SJSA1 (cell line): ENCODE data around the gene DNAI1. TPM values are rescaled to one million over a fixed set of nuclear protein-coding genes. Genes with fewer than 3 reads are reported as not detected.

Experiments used
- DNase-seq, 2 experiments: peaks; one replicate each; pipeline ENCODE4 v3.0.0-alpha.2; 2015 to 2020; ENCODE audit warnings: low spot score in 2 of 2, low read depth in 1 of 2
- H3K27ac ChIP-seq: fragments of 250-450 bp; sonication (Bioruptor Pico); 2 replicates; pipeline ENCODE4 v1.5.1; 2020; ENCODE audit warnings: mild to moderate bottlenecking, moderate library complexity
- H3K27me3 ChIP-seq: fragments of 250-450 bp; sonication (Bioruptor Pico); replicated peaks from 2 replicates; pipeline ENCODE4 v1.5.1; 2020; ENCODE audit warnings: mild to moderate bottlenecking, moderate library complexity
- H3K36me3 ChIP-seq: fragments of 250-450 bp; sonication (Bioruptor Pico); 2 replicates; pipeline ENCODE4 v1.5.1; 2020; ENCODE audit warnings: mild to moderate bottlenecking
- H3K4me1 ChIP-seq: fragments of 250-450 bp; sonication (Bioruptor Pico); replicated peaks from 2 replicates; pipeline ENCODE4 v1.6.1; 2021; ENCODE audit warnings: mild to moderate bottlenecking
- H3K4me3 ChIP-seq: fragments of 250-450 bp; sonication (Bioruptor Pico); 2 replicates; pipeline ENCODE4 v1.5.1; 2020; ENCODE audit warnings: mild to moderate bottlenecking
- H3K9me3 ChIP-seq: fragments of 250-450 bp; sonication (Bioruptor Pico); replicated peaks from 2 replicates; pipeline ENCODE4 v1.5.1; 2020; ENCODE audit warnings: mild to moderate bottlenecking
- total RNA-seq: library from RNA; depleted of rRNA; stranded (reverse); fragments of >200 nt; shearing (Covaris generic); gene quantifications from 2 replicates; pipeline ENCODE4 v1.2.3, GENCODE V29; 2014

DNAI1 gene
- total RNA-seq, 1 experiment from 2014 or later = not detected

DNA sequence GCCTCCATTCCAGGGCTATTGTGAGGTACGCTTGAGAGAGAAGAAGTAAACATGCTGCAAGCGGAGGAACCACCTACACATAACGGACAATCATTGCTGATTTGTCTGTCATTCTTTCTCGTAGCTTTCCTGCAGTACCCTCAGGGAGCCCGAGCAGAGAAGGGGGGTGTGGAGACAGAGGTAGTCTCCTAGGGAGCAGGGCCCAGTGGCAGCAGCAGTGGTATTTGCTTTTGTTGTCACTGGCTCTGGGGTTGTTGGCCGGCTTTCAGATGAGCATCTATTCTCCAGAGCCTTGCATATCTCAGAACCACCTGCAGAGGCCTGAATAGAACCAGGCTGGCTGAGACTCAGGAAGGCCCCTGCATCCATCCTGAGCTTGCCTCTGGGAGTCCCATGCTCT, 44.3 kb downstream of the DNAI1 start:
- Histone ChIP-seq H3K4me1 (no peaks in the 10 kb centered on the region), H3K27me3 (no peaks in the 10 kb centered on the region), H3K27ac (no peak overlapping the region), H3K36me3 (no peaks in the 10 kb centered on the region), H3K4me3 (no peak overlapping the region), H3K9me3 (no peaks in the 10 kb centered on the region)
- DNase-seq = no peak

DNA sequence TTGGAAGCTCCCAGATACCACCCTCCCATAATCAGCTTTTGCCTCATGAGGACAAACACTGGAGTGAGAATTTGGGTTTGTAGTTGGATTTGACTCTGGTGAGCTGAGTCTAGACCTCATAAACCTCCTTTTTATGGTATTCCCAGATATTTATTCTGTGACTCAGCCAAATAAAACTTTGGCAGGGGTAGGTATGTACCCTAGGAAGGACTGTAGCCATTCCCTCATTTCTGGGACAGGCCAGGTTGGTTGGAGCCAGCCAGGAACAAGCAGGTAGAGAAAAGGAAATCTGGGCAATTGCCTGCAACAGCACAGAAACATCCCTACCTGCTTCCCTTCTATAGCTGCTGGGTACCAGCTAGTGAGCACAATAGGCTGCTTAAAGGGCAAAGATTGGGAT, 44.8 kb downstream of the DNAI1 start:
- Histone ChIP-seq H3K9me3 (no peaks in the 10 kb centered on the region), H3K4me1 (no peaks in the 10 kb centered on the region), H3K27me3 (no peaks in the 10 kb centered on the region), H3K4me3 (no peak overlapping the region), H3K27ac (no peak overlapping the region), H3K36me3 (no peaks in the 10 kb centered on the region)
- DNase-seq = no peak

DNA sequence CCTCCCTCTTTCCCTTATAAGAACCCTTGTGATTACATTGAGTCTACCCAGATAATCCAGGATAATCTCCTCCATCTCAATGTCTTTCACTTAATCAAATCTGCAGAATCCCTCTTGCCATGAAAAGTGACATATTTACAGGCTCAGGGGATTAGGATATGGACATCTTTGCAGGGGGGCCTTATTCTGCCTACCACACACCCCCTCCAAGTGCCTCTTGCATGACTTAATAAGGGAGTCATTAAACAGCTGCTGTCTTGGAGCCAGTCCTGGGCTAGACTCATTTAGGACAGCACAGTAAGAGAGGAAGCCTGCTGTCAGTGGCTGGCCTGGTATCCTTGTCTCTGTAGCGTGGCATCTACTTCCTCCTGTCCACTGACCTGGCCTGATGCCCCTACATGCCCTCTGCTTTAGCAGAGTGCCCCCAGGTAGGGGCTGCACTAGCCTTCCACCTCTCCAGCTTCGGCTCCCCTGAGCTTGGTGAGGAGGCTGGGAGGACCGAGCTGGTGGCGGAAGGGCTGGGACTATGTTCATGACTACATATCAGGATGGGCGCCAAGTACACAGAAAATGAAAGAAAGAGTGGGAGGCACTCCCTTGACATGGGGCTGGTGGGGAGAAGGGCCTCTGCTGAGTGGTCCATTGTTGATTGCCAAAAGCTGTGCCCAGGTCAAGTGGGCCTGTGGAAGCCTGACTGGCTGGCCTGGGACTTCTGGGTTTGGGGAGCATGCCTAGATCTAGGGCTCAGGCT, 46.9 kb downstream of the DNAI1 start:
- H3K4me3 ChIP-seq = no peak overlapping the region
- H3K27me3 ChIP-seq = no peaks in the 10 kb centered on the region
- no peak overlapping the region for H3K27ac ChIP-seq
- H3K9me3 ChIP-seq = no peaks in the 10 kb centered on the region
- DNase-seq = no peak
- H3K36me3 ChIP-seq = no peaks in the 10 kb centered on the region
- no peaks in the 10 kb centered on the region for H3K4me1 ChIP-seq

DNA sequence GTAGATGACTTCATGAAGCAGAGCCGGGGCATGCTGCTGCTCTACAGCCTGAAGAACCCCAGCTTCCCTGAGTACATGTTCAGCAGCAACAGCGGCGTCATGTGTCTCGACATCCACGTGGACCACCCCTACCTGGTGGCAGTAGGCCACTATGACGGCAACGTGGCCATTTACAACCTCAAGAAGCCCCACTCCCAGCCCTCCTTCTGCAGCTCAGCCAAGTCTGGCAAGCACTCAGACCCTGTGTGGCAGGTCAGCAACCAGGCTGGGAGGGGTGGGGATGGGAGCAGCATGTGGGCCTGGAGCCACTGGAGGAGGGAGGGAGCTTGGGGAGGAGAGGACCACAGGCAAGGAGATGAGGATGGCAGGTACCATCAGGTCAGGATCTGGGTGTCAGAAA, 48.0 kb downstream of the DNAI1 start:
- no peaks in the 10 kb centered on the region for H3K4me1 ChIP-seq
- no peak overlapping the region for H3K4me3 ChIP-seq
- no peaks in the 10 kb centered on the region for H3K27me3 ChIP-seq
- no peaks in the 10 kb centered on the region for H3K36me3 ChIP-seq
- H3K9me3 ChIP-seq = no peaks in the 10 kb centered on the region
- H3K27ac ChIP-seq = no peak overlapping the region
- no peak for DNase-seq

DNA sequence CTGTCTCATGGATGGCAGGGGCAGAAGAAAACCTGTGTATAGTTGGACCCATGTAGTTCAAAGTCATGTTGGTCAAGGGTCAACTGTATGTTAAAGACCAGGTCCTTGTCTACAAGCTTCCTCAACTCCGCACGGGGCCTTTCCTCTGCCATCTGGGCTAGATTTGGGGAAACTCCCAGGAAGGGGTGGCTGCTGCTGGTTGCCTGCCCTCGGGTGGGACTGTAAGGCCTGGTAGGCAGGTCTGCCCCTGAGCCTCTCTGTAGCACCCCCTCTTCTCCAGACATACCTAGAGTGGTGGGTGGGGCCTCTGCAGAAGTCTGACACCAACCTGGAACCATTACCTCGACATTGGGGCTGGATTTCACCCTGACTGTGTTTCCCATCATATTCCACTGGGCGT, 49.0 kb downstream of the DNAI1 start:
- Histone ChIP-seq H3K4me3 (no peak overlapping the region), H3K9me3 (no peaks in the 10 kb centered on the region), H3K4me1 (no peaks in the 10 kb centered on the region), H3K27ac (no peak overlapping the region), H3K27me3 (no peaks in the 10 kb centered on the region), H3K36me3 (no peaks in the 10 kb centered on the region)
- no peak for DNase-seq

DNA sequence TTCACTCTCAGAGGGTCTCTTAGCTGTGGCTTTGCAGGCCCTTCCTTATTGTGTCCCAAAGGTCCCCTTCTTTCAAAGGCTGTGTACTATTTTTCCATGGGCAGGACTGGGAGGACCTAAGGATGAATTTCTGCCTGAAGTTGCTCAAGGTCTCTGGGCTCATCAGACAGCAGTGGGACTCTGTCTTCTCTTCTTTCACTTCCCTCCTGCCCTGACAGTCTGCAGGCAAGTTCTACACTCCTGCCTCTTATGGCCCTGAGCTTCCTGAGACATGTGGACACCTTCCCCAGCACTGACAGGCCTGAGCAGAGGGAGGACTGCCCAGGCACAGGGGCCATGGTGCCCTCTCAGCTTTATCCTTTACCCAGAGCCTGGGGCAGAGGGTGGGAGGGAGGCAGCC, 49.4 kb downstream of the DNAI1 start:
- H3K27ac ChIP-seq = no peak overlapping the region
- no peaks in the 10 kb centered on the region for H3K4me1 ChIP-seq
- no peaks in the 10 kb centered on the region for H3K36me3 ChIP-seq
- H3K4me3 ChIP-seq = no peak overlapping the region
- H3K9me3 ChIP-seq = no peaks in the 10 kb centered on the region
- no peak for DNase-seq
- H3K27me3 ChIP-seq = no peaks in the 10 kb centered on the region

DNA sequence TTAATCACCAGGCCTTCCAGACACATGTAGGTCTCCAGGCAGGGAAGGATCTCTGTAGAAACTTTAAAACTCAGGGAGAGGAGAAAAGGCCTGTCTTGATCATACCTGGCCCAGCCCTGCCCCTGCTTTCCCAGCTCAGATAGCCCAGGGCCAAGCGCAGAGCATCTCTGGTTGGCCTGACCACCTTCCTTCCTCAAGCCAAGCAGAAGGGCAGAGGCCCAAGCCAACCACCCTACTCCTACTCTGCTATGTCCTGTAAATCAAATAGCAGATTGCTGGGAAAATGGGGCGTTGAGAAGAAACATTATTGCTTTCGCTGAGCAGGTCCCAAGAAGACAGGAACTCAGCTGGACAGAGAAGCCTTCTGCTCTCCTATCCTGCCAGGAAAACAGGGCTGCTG, 49.9 kb downstream of the DNAI1 start:
- H3K36me3 ChIP-seq = no peaks in the 10 kb centered on the region
- no peaks in the 10 kb centered on the region for H3K27me3 ChIP-seq
- H3K4me1 ChIP-seq = no peaks in the 10 kb centered on the region
- H3K4me3 ChIP-seq = no peak overlapping the region
- DNase-seq = no peak
- H3K27ac ChIP-seq = no peak overlapping the region
- H3K9me3 ChIP-seq = no peaks in the 10 kb centered on the region

DNA sequence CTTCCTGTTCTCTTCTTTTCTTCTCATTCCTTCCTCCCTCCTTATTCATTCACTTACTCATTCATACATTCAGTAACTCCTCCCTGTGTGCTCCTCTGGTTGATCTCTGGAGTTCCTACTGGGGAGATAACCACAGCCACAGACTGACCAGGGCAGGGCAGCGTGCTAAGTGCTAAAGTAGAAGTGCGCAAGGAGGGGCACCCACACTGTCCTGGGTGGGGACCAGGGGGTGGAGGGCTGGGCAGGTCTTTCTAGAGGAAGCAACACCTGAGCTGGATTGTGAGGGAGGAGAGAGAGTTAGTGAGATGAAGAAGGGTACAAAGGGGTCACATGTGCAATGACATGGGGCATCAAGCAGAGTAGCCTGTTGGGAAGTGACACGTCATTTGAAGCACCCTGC, 50.3 kb downstream of the DNAI1 start:
- Histone ChIP-seq H3K9me3 (no peaks in the 10 kb centered on the region), H3K4me1 (no peaks in the 10 kb centered on the region), H3K4me3 (no peak overlapping the region), H3K36me3 (no peaks in the 10 kb centered on the region), H3K27ac (no peak overlapping the region), H3K27me3 (no peaks in the 10 kb centered on the region)
- DNase-seq = no peak

DNA sequence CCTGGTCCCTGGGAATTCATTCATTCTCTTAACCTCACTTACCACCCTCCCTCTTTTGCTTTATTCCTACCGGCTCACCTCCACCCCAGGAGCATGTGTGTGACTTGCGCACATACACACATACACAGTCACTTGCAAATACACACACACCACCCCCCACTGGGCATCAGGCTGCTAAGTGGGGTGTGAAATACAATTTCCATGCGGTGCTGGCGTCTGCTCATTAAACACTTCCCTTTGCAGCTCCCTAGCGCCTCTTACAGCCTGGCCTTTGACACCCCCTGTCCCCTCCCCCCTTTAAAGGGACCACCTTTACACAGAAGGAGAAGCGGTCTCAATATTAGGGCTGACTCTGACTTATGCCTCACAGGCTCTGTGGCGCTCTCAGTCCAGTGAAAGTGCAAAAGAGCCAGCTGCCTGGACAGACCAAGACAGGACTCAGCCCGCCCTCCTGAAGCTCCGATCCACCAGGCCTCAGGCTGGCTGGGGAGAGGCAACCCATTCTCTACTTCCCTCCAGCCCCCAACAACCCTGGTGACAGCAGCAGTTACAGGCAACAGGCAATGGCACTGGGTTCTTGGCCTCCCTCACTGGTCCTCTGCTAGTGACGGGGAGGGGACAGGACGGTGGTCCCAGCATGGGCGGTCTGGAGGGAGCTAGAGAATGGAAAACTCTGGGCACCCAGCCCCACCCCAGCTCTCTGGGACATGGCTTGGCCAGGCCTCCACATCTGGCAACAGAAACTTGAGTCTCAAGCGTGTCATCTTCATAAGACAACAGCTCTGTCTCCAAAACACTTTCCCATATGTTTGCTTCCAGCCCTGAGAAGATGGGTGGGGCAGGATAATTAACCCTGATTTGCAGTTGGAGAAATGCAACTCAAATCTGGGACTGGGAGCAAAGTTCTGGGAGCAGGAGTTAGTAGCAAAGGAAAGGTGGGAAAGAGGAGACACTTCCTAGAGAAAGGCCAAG, 52.2 kb downstream of the DNAI1 start:
- Histone ChIP-seq H3K36me3 (no peaks in the 10 kb centered on the region), H3K4me3 (no peak overlapping the region), H3K27me3 (no peaks in the 10 kb centered on the region), H3K4me1 (no peaks in the 10 kb centered on the region), H3K27ac (no peak overlapping the region), H3K9me3 (no peaks in the 10 kb centered on the region)
- DNase-seq = no peak

DNA sequence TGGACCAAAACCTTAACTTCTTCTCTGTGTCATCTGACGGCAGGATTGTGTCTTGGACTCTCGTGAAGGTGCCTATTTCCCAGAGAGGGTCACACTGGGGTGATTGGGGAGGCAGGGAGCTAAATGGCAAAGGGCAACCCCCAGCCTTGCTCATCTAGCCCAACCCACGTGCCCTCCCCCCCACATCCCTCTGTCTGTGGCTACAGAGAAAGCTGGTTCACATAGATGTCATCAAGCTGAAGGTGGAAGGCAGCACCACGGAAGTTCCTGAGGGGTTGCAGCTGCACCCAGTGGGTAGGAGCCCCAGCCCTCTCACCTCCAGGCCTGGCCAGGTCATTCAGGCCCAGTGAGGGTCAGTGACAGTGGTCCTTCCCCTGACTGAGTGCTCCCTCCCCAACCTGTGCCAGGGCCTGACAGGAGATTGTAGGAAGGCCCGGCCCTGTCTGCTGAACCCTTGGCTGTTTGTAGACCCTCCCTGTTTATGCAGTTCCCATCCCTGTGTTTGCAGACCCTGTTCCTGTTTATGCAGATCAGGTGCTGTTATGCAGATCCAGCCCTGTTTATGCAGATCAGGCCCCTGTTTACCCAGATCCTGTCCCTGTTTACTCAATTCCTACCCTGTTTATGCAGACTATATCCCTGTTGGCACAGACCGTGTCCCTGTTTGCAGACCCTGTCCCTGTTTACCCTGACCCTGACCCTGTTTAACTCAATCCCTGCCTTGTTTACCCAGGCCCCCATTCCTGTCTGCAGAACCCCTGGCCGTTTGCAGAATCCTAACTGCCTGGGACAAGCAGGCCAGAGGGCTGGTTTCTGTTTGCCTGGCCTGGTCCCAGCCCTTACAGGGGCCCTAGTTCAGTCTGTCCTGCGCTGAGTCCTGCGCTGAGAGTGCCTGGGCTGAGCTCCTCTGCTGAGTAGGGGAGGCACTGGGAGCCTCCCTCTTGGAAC, 53.8 kb downstream of the DNAI1 start:
- no peaks in the 10 kb centered on the region for H3K36me3 ChIP-seq
- no peak for DNase-seq
- no peaks in the 10 kb centered on the region for H3K9me3 ChIP-seq
- no peaks in the 10 kb centered on the region for H3K4me1 ChIP-seq
- H3K27me3 ChIP-seq = no peaks in the 10 kb centered on the region
- no peak overlapping the region for H3K4me3 ChIP-seq
- no peak overlapping the region for H3K27ac ChIP-seq

DNA sequence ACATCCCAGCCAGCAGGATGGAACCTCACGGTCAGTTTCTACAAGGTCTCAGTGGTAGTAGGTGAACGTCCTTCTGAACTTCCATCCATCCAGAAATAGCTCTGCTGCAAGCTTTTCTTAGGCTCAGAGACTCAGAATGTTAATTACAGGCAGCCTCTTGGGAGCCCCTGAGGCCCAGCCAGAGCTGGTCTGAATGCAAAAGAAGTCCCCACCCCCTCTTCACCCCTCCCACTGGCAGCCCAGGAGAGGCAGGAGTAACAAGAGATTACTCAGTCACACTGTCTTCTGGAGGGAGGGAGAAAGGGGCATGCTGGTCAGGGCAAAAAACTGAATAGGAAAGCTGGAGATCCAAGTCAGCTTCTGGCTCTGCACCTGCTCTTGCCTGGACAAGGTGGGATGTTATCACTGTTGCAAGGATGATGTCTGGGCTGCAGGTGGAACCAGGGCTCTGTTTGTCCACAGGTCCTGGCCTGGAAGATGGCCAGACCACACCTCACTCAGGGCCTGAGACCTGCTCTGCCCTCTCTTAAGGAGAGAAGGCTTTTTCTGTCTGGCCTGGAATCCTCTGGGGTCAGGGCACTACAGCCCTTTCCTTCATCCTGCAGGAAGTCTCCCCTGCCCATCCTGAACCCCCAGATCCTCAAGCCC, 55.1 kb downstream of the DNAI1 start:
- no peak overlapping the region for H3K4me3 ChIP-seq
- DNase-seq = no peak
- H3K27me3 ChIP-seq = no peaks in the 10 kb centered on the region
- no peaks in the 10 kb centered on the region for H3K9me3 ChIP-seq
- H3K27ac ChIP-seq = no peak overlapping the region
- H3K4me1 ChIP-seq = no peaks in the 10 kb centered on the region
- no peaks in the 10 kb centered on the region for H3K36me3 ChIP-seq

DNA sequence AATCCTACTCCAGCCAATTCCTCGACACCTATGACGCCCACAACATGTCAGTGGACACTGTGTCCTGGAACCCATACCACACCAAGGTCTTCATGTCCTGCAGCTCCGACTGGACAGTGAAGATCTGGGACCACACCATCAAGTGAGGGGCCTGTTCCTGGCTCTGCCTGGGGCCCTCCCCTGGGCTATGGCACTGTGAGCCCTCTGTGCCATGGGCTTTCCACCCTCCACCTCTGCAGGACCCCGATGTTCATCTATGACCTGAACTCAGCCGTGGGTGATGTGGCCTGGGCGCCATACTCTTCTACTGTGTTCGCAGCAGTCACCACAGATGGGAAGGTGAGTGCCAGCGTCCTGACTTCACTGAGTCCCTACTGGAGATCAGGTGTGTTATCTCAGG, 55.8 kb downstream of the DNAI1 start:
- Histone ChIP-seq H3K27me3 (no peaks in the 10 kb centered on the region), H3K4me1 (no peaks in the 10 kb centered on the region), H3K27ac (no peak overlapping the region), H3K36me3 (no peaks in the 10 kb centered on the region), H3K9me3 (no peaks in the 10 kb centered on the region), H3K4me3 (no peak overlapping the region)
- DNase-seq = no peak

DNA sequence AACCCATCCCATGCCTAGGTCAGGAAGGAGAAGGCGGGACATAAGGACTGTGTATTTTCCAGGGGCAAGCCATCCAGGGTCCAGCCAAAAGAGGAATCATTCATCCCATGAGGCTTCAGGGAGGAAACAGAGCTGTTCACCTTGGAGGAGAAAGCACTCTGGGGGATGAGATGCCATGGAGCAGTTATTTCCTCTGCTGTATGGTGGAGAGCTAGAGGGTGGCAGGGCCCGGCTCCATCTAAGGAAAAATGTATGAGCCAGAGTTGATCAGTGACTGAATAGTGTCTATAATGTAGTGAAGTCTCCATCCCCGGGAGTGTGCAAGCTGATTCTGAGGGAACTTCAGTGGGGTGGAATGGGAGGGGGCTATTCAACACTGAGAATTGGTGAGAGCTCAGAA, 56.2 kb downstream of the DNAI1 start:
- Histone ChIP-seq H3K9me3 (no peaks in the 10 kb centered on the region), H3K36me3 (no peaks in the 10 kb centered on the region), H3K27me3 (no peaks in the 10 kb centered on the region), H3K4me1 (no peaks in the 10 kb centered on the region), H3K4me3 (no peak overlapping the region), H3K27ac (no peak overlapping the region)
- DNase-seq = no peak
